H1 (cell line): ENCODE results near the gene BCL3. TPM values are rescaled to one million over a fixed set of nuclear protein-coding genes. Genes with fewer than 3 reads are reported as not detected.
A peak's percentile ranks its signal among the peaks of the same experiment; 100 is the strongest.

Experiments
- CTCF ChIA-PET: fragments of 300-600 bp; sonication (Branson Sonifier 250); formaldehyde crosslinking; loops from one replicate; lab custom pipeline; 2021; ENCODE audit not compliant: partially characterized antibody; lab: Charles Lee
- POLR2A ChIA-PET: fragments of 300-600 bp; sonication (Branson Sonifier 250); formaldehyde crosslinking; loops from one replicate; lab custom pipeline; 2021; ENCODE audit warnings: inconsistent platforms; ENCODE audit not compliant: partially characterized antibody; lab: Charles Lee
- DNase-seq, 2 experiments: peaks; one replicate each; pipeline versions ENCODE4 v3.0.0 to v3.0.0-alpha.2; 2010 to 2022; ENCODE audit warnings: low spot score in 2 of 2, low read depth in 1 of 2, mixed read lengths in 1 of 2
- FAIRE-seq: peaks from 2 replicates; lab custom pipeline; 2011; peaks lifted over from hg19 to GRCh38; lab: Jason Lieb, UNC
- H2AFZ ChIP-seq: 2 replicates; pipeline ENCODE4 v1.8.1; 2012; ENCODE audit warnings: low read length, inconsistent platforms
- H2AK5ac ChIP-seq: 2 replicates; pipeline ENCODE4 v1.6.1; 2013; ENCODE audit warnings: low read depth, low read length
- H2BK120ac ChIP-seq: replicated peaks from 2 replicates; pipeline ENCODE3; 2013; ENCODE audit warnings: low read depth, low read length, inconsistent platforms
- H2BK12ac ChIP-seq: 2 replicates; pipeline ENCODE4 v1.6.1; 2013; ENCODE audit warnings: low read depth, low read length
- H2BK15ac ChIP-seq: 2 replicates; pipeline ENCODE4 v1.6.1; 2013; ENCODE audit warnings: low read length
- H2BK20ac ChIP-seq: 2 replicates; pipeline ENCODE4 v1.6.1; 2013; ENCODE audit warnings: low read length
- H2BK5ac ChIP-seq: 2 replicates; pipeline ENCODE4 v1.6.1; 2013; ENCODE audit warnings: low read depth, low read length
- H3K14ac ChIP-seq: 2 replicates; pipeline ENCODE4 v1.6.1; 2013; ENCODE audit warnings: inconsistent platforms; ENCODE audit not compliant: insufficient read length
- H3K18ac ChIP-seq: 2 replicates; pipeline ENCODE4 v1.6.1; 2013; ENCODE audit warnings: low read length; ENCODE audit errors: extremely low read depth
- H3K23ac ChIP-seq: 2 replicates; pipeline ENCODE4 v1.6.1; 2013; ENCODE audit warnings: inconsistent platforms; ENCODE audit not compliant: insufficient read length
- H3K23me2 ChIP-seq: 2 replicates; pipeline ENCODE4 v1.6.1; 2013; ENCODE audit warnings: low read depth, low read length
- H3K27ac ChIP-seq: 2 replicates; pipeline ENCODE4 v1.6.1; 2011; ENCODE audit warnings: low read depth, low read length, inconsistent platforms
- H3K27me3 ChIP-seq, 4 experiments: replicated peaks in 1 of 4; 1 replicate in 1 of 4; 2 replicates in 3 of 4; pipeline versions ENCODE4 v1.6.1 to v1.8.1; 2011 to 2013; ENCODE audit warnings: low read length in 3 of 4, mild to moderate bottlenecking in 3 of 4, inconsistent platforms in 2 of 4, mixed read lengths in 2 of 4, moderate library complexity in 1 of 4; ENCODE audit not compliant: control insufficient read depth in 3 of 4, insufficient read depth in 3 of 4; ENCODE audit errors: extremely low read depth in 1 of 4
- H3K36me3 ChIP-seq, 4 experiments: 2 replicates each; pipeline versions ENCODE4 v1.6.1 to v1.8.1; 2011 to 2013; ENCODE audit warnings: mild to moderate bottlenecking in 4 of 4, low read length in 3 of 4, moderate library complexity in 2 of 4, control low read depth in 1 of 4, inconsistent platforms in 1 of 4; ENCODE audit not compliant: insufficient read depth in 4 of 4, control insufficient read depth in 2 of 4
- H3K4ac ChIP-seq: replicated peaks from 2 replicates; pipeline ENCODE3; 2013; ENCODE audit warnings: low read length, low read depth, mixed read lengths, inconsistent platforms; ENCODE audit not compliant: insufficient read length
- H3K4me1 ChIP-seq, 4 experiments: replicated peaks in 1 of 4; 1 replicate in 1 of 4; 2 replicates in 3 of 4; pipeline versions ENCODE4 v1.6.1 to v1.8.1; 2011 to 2013; ENCODE audit warnings: low read length in 3 of 4, inconsistent platforms in 2 of 4, mixed read lengths in 1 of 4; ENCODE audit not compliant: insufficient read depth in 4 of 4, control insufficient read depth in 3 of 4
- H3K4me2 ChIP-seq, 2 experiments: 2 replicates each; pipeline versions ENCODE4 v1.6.1 to v1.8.1; 2011 to 2013; ENCODE audit warnings: low read depth in 2 of 2, low read length in 2 of 2, control low read depth in 1 of 2, inconsistent platforms in 1 of 2, mild to moderate bottlenecking in 1 of 2; ENCODE audit not compliant: insufficient read depth in 1 of 2
- H3K4me3 ChIP-seq, 4 experiments: fragments of 200-600, 300-600 bp in 1 of 4; sonication (generic), shearing (Covaris generic), sonication (Bioruptor Twin) in 1 of 4; 2 replicates each; pipeline versions ENCODE4 v1.5.1 to v1.8.1; 2011 to 2016; ENCODE audit warnings: low read length in 4 of 4, low read depth in 3 of 4, control low read depth in 2 of 4, inconsistent platforms in 2 of 4, mild to moderate bottlenecking in 2 of 4, mixed read lengths in 1 of 4, moderate library complexity in 1 of 4; ENCODE audit not compliant: insufficient read depth in 2 of 4; ENCODE audit errors: extremely low read depth in 1 of 4
- H3K56ac ChIP-seq: replicated peaks from 2 replicates; pipeline ENCODE3; 2013; ENCODE audit warnings: low read depth, mild to moderate bottlenecking, mixed read lengths, low read length, inconsistent platforms; ENCODE audit not compliant: insufficient read length
- H3K79me1 ChIP-seq: 2 replicates; pipeline ENCODE4 v1.6.1; 2013; ENCODE audit warnings: low read depth, low read length, control low read depth
- H3K79me2 ChIP-seq, 2 experiments: 2 replicates each; pipeline versions ENCODE4 v1.6.1 to v1.8.1; 2012 to 2013; ENCODE audit warnings: low read length in 2 of 2, mild to moderate bottlenecking in 2 of 2, inconsistent platforms in 1 of 2; ENCODE audit not compliant: insufficient read depth in 2 of 2, control insufficient read depth in 1 of 2
- H3K9ac ChIP-seq, 4 experiments: replicated peaks in 1 of 4; 1 replicate in 1 of 4; 2 replicates in 3 of 4; pipeline versions ENCODE4 v1.6.1 to v1.8.1; 2011 to 2013; ENCODE audit warnings: low read depth in 3 of 4, low read length in 3 of 4, control low read depth in 2 of 4, mild to moderate bottlenecking in 2 of 4, moderate library complexity in 2 of 4, inconsistent platforms in 1 of 4; ENCODE audit errors: extremely low read depth in 1 of 4
- H3K9me3 ChIP-seq, 2 experiments: 2 replicates each; pipeline versions ENCODE4 v1.6.1 to v1.8.1; 2012 to 2013; ENCODE audit warnings: mild to moderate bottlenecking in 2 of 2, moderate library complexity in 2 of 2, control low read depth in 1 of 2, inconsistent platforms in 1 of 2, low read depth in 1 of 2, low read length in 1 of 2, mixed read lengths in 1 of 2; ENCODE audit not compliant: insufficient read depth in 2 of 2
- H4K20me1 ChIP-seq, 2 experiments: replicated peaks in 1 of 2; 2 replicates each; pipeline versions ENCODE3 to v1.8.1; 2011 to 2013; ENCODE audit warnings: inconsistent platforms in 2 of 2, low read length in 2 of 2, mild to moderate bottlenecking in 1 of 2; ENCODE audit not compliant: insufficient read depth in 2 of 2, control insufficient read depth in 1 of 2
- H4K5ac ChIP-seq: 2 replicates; pipeline ENCODE4 v1.6.1; 2013; ENCODE audit warnings: low read length, low read depth, mixed read lengths, inconsistent platforms; ENCODE audit not compliant: insufficient read length
- H4K8ac ChIP-seq: 2 replicates; pipeline ENCODE4 v1.8.0; 2013; ENCODE audit warnings: mild to moderate bottlenecking, moderate library complexity, low read length, inconsistent platforms; ENCODE audit not compliant: insufficient read depth; ENCODE audit errors: extremely low read depth
- H4K91ac ChIP-seq: replicated peaks from 2 replicates; pipeline ENCODE3; 2013; ENCODE audit warnings: low read length, mixed read lengths, inconsistent platforms; ENCODE audit not compliant: insufficient read length
- CREB1 ChIP-seq: IDR thresholded peaks from 2 replicates; pipeline ENCODE4 v1.6.1; 2012; ENCODE audit warnings: inconsistent platforms
- WGBS, 2 experiments: shearing (Covaris generic) in 1 of 2; methylation state at CpG; one replicate each; pipeline versions ENCODE4 v1.1.6 to v1.1.7; 2013 to 2015; ENCODE audit warnings: low lambda C conversion rate in 2 of 2, mixed read lengths in 2 of 2, inconsistent platforms in 1 of 2, low coverage in 1 of 2, missing lambda C conversion rate in 1 of 2; ENCODE audit not compliant: insufficient replicate concordance in 2 of 2, insufficient coverage in 1 of 2, insufficient read length in 1 of 2; ENCODE audit errors: extremely low coverage in 1 of 2, missing lambda C conversion rate in 1 of 2; 5-methylcytosine and 5-hydroxymethylcytosine counted together
- polyA plus RNA-seq, 7 experiments: library from polyadenylated mRNA; depleted of rRNA in 3 of 7; stranded (reverse) in 5 of 7; unstranded in 2 of 7; fragments of >200 nt in 5 of 7; fragments of 200-250 nt in 2 of 7; gene quantifications; 1 replicate in 5 of 7; 2 replicates in 1 of 7; 4 replicates in 1 of 7; pipeline versions ENCODE4 v1.2.1 to v1.2.3, GENCODE V29; 2011 to 2013; ENCODE audit warnings: missing spikeins in 2 of 7, mixed read lengths in 2 of 7
- total RNA-seq: library from RNA; stranded (reverse); fragmentation: NEBNext Ultra II Directional; extraction: Animal tissue kit (Norgen Biotek cat#: 25700); gene quantifications from 2 replicates; pipeline ENCODE4 v1.2.1, GENCODE V29; 2021

BCL3 gene
- total and polyA plus RNA-seq, 2 of the 8 experiments (the other 6 are each of a cell fraction or from before 2014, with no cell fraction given), result 0.88 to 2.4 TPM

GRCh38 chr19:44749292-44749691 lies 784 bp downstream of the BCL3 start:
- Histone ChIP-seq H3K9me3 (no peaks in the 10 kb centered on the region), H3K23ac (no peak overlapping the region), H2AK5ac (no peak overlapping the region), H3K23me2 (peaks cover 24% of the 10 kb centered on the region), H4K20me1 (no peaks in the 10 kb centered on the region), H2BK15ac (no peak overlapping the region), H3K4me2 (peak overlapping the region; percentile 96; a peak in 2 of 4 replicates), H3K79me1 (no peaks in the 10 kb centered on the region), H3K36me3 (no peaks in the 10 kb centered on the region), H2BK20ac (no peak overlapping the region), H4K5ac (no peak overlapping the region), H2BK120ac (no peak overlapping the region), H3K4ac (no peak overlapping the region), H4K8ac (no peak overlapping the region), H3K14ac (no peak overlapping the region), H3K27ac (no peak overlapping the region), H3K18ac (no peak overlapping the region), H3K79me2 (no peaks in the 10 kb centered on the region), H3K56ac (no peak overlapping the region), H3K27me3 (peaks cover 22 to 78% (median 56%) of the 10 kb centered on the region in 4 experiments), H2BK12ac (no peak overlapping the region), H3K4me1 (peaks cover 0 to 16% (median 5%) of the 10 kb centered on the region in 4 experiments; a peak in 6 of 7 replicates), H3K9ac (no peak overlapping the region), H2AFZ (no peak overlapping the region), H3K4me3 (peak overlapping the region in 1 of 4 experiments; percentile 65; a peak in 2 of 8 replicates), H4K91ac (no peak overlapping the region), H2BK5ac (no peak overlapping the region)
- ChIA-PET POLR2A (interaction anchor here (0.6 to 0.8 kb wide), 2 partner anchors 59 to 78 kb away, joined by 3 read pairs; no protein-coding TSS in a partner anchor), CTCF (interaction anchor here (0.6 to 2.8 kb wide), 9 partner anchors 8 to 93 kb away, joined by 3 to 14 read pairs (median 4); no protein-coding TSS in a partner anchor)
- TF ChIP-seq CREB1, result no peak
- WGBS, 2 experiments, result 83% methylated on average over 1 of the region's 1 CpG; no CpG with 5 or more reads in 1 of the 2 experiments
- no peak for DNase-seq
- no peak for FAIRE-seq
